Common myeloid progenitor, CD34-positive (primary cell): ENCODE measurements around the gene ZNF19.

ENCODE experiments used
- CTCF ChIA-PET: fragments of 350-600 bp; sonication (Branson Sonifier 250); formaldehyde crosslinking; loops from one replicate; lab custom pipeline; 2021; ENCODE audit warnings: antibody characterized with exemption; lab: Charles Lee
- POLR2A ChIA-PET: fragments of 350-600 bp; sonication (Branson Sonifier 250); formaldehyde crosslinking; loops from one replicate; lab custom pipeline; 2021; ENCODE audit warnings: antibody characterized with exemption; lab: Charles Lee
- DNase-seq, 3 donors: peaks; one replicate each; pipeline versions ENCODE4 v3.0.0 to v3.0.0-alpha.2; 2013
- H3K27ac ChIP-seq, 2 experiments: 1 replicate in 1 of 2; 2 replicates in 1 of 2; pipeline ENCODE4 v1.7.0; 2013; ENCODE audit warnings: inconsistent platforms in 2 of 2, low read length in 2 of 2, mild to moderate bottlenecking in 2 of 2, low read depth in 1 of 2, moderate library complexity in 1 of 2; ENCODE audit not compliant: severe bottlenecking in 2 of 2, insufficient read depth in 1 of 2, poor library complexity in 1 of 2
- H3K27me3 ChIP-seq, 5 experiments: replicated peaks in 2 of 5; 1 replicate in 3 of 5; 2 replicates in 2 of 5; pipeline versions ENCODE4 v1.6.1 to v1.7.0; 2013; ENCODE audit warnings: low read length in 4 of 5, mild to moderate bottlenecking in 2 of 5, moderate library complexity in 2 of 5, inconsistent platforms in 1 of 5; ENCODE audit not compliant: insufficient read depth in 5 of 5, control insufficient read depth in 4 of 5
- H3K36me3 ChIP-seq, 4 experiments: 1 replicate in 2 of 4; 2 replicates in 2 of 4; pipeline versions ENCODE4 v1.6.1 to v1.7.0; 2013; ENCODE audit warnings: low read length in 3 of 4, control low read depth in 1 of 4, mild to moderate bottlenecking in 1 of 4; ENCODE audit not compliant: control insufficient read depth in 4 of 4, insufficient read depth in 4 of 4
- H3K4me1 ChIP-seq, 4 experiments: 1 replicate in 3 of 4; 2 replicates in 1 of 4; pipeline versions ENCODE4 v1.6.1 to v1.7.1; 2013; ENCODE audit warnings: low read length in 3 of 4, mild to moderate bottlenecking in 3 of 4, control low read depth in 1 of 4, inconsistent platforms in 1 of 4, moderate library complexity in 1 of 4; ENCODE audit not compliant: control insufficient read depth in 4 of 4, insufficient read depth in 4 of 4; ENCODE audit errors: control extremely low read depth in 1 of 4
- H3K4me3 ChIP-seq, 7 experiments: 1 replicate in 4 of 7; 2 replicates in 3 of 7; pipeline versions ENCODE4 v1.5.1 to v1.7.0; 2013; ENCODE audit warnings: mild to moderate bottlenecking in 7 of 7, low read length in 6 of 7, moderate library complexity in 6 of 7, inconsistent platforms in 2 of 7, low read depth in 2 of 7, control low read depth in 1 of 7; ENCODE audit not compliant: insufficient read depth in 4 of 7, control insufficient read depth in 1 of 7; ENCODE audit errors: extremely low read depth in 1 of 7
- H3K9me3 ChIP-seq, 5 experiments: 1 replicate in 4 of 5; 2 replicates in 1 of 5; pipeline versions ENCODE4 v1.6.1 to v1.7.1; 2013; ENCODE audit warnings: low read length in 4 of 5, mild to moderate bottlenecking in 2 of 5, inconsistent platforms in 1 of 5, low read depth in 1 of 5, moderate library complexity in 1 of 5; ENCODE audit not compliant: control insufficient read depth in 4 of 5, insufficient read depth in 2 of 5; ENCODE audit errors: control extremely low read depth in 1 of 5
- WGBS: methylation state at CpG from one replicate; pipeline ENCODE4 v1.1.5; 2013; ENCODE audit not compliant: insufficient coverage; 5-methylcytosine and 5-hydroxymethylcytosine counted together

ZNF19 gene

GRCh38 chr16:71480956-71481355, 8.2 kb downstream of the ZNF19 start:
- CTCF ChIA-PET, result interaction anchor here (1.0 to 2.0 kb wide), 4 partner anchors 9 to 130 kb away, joined by 3 to 4 read pairs (median 4); no protein-coding TSS in a partner anchor

GRCh38 chr16:71479420-71479819, 9.7 kb downstream of the ZNF19 start:
- peaks cover 5 to 32% (median 10%) of the 10 kb centered on the region in 4 experiments for H3K36me3 ChIP-seq
- CTCF ChIA-PET, result interaction anchor here (0.6 to 2.0 kb wide), 5 partner anchors 8 to 130 kb away, joined by 3 to 5 read pairs (median 3); partner anchors contain the start of gene ZNF23
- H3K9me3 ChIP-seq, result no peaks in the 10 kb centered on the region
- H3K4me1 ChIP-seq, result peaks cover under 1 to 18% (median 9%) of the 10 kb centered on the region in 4 experiments
- peak in 2 of 3 donors; percentile 22 to 36 for DNase-seq
- POLR2A ChIA-PET, result interaction anchor here (0.6 kb wide), 1 partner anchor 20 kb away, joined by 3 read pairs; no protein-coding TSS in a partner anchor
- 95% methylated on average over 3 of the region's 3 CpGs for WGBS
- H3K27ac ChIP-seq, result no peak overlapping the region
- H3K4me3 ChIP-seq, result no peak overlapping the region
- H3K27me3 ChIP-seq, result no peaks in the 10 kb centered on the region

More at GRCh38 chr16:71480956-71481355, 8.2 kb downstream of the ZNF19 start:
- Histone ChIP-seq H3K36me3 (peaks cover 5 to 17% (median 8%) of the 10 kb centered on the region in 4 experiments), H3K4me1 (peaks cover 4 to 22% (median 10%) of the 10 kb centered on the region in 4 experiments), H3K9me3 (no peaks in the 10 kb centered on the region), H3K4me3 (no peak overlapping the region), H3K27ac (no peak overlapping the region), H3K27me3 (no peaks in the 10 kb centered on the region)
- no peak for DNase-seq
- WGBS, result no CpG with 5 or more reads among the region's 2 CpGs
- POLR2A ChIA-PET, result no interaction called here

- no peak overlapping the region for H3K27ac ChIP-seq
- DNase-seq, result no peak
- no peaks in the 10 kb centered on the region for H3K27me3 ChIP-seq
- H3K4me1 ChIP-seq, result peaks cover 0 to 6% (median 2%) of the 10 kb centered on the region in 4 experiments
- H3K4me3 ChIP-seq, result no peak overlapping the region
- ChIA-PET CTCF (no interaction called here), POLR2A (no interaction called here)
- 100% methylated on average over 3 of the region's 4 CpGs for WGBS
- H3K9me3 ChIP-seq, result no peaks in the 10 kb centered on the region
- H3K36me3 ChIP-seq, result peaks cover 5 to 32% (median 11%) of the 10 kb centered on the region in 4 experiments
These were observed 12.5 kb downstream of the ZNF19 start for GRCh38 chr16:71476457-71477124.

- peaks cover 5 to 32% (median 11%) of the 10 kb centered on the region in 4 experiments for H3K36me3 ChIP-seq
- ChIA-PET POLR2A (no interaction called here), CTCF (interaction anchor here (0.8 to 1.1 kb wide), 2 partner anchors 15 to 22 kb away, joined by 3 read pairs; partner anchors contain the start of gene ZNF19)
- H3K4me3 ChIP-seq, result no peak overlapping the region
- H3K27me3 ChIP-seq, result no peaks in the 10 kb centered on the region
- no peaks in the 10 kb centered on the region for H3K4me1 ChIP-seq
- no peaks in the 10 kb centered on the region for H3K9me3 ChIP-seq
- DNase-seq, result no peak
- no peak overlapping the region for H3K27ac ChIP-seq
- WGBS, result 100% methylated on average over 2 of the region's 3 CpGs
These were observed 14.3 kb downstream of the ZNF19 start for GRCh38 chr16:71474864-71475263.

GRCh38 chr16:71473891-71474290, 15.2 kb downstream of the ZNF19 start:
- no peak for DNase-seq
- H3K9me3 ChIP-seq, result no peaks in the 10 kb centered on the region
- 90% methylated on average over 5 of the region's 5 CpGs for WGBS
- CTCF ChIA-PET, result interaction anchor here (0.6 to 1.1 kb wide), 2 partner anchors 23 to 66 kb away, joined by 3 read pairs; no protein-coding TSS in a partner anchor
- H3K27me3 ChIP-seq, result no peaks in the 10 kb centered on the region
- no peak overlapping the region for H3K4me3 ChIP-seq
- no peak overlapping the region for H3K27ac ChIP-seq
- POLR2A ChIA-PET, result no interaction called here
- no peaks in the 10 kb centered on the region for H3K4me1 ChIP-seq
- H3K36me3 ChIP-seq, result peaks cover 5 to 32% (median 11%) of the 10 kb centered on the region in 4 experiments

- Histone ChIP-seq H3K27me3 (no peaks in the 10 kb centered on the region), H3K27ac (no peak overlapping the region), H3K9me3 (no peaks in the 10 kb centered on the region), H3K4me3 (no peak overlapping the region), H3K36me3 (peaks cover 0 to 29% (median 5%) of the 10 kb centered on the region in 4 experiments), H3K4me1 (no peaks in the 10 kb centered on the region)
- ChIA-PET POLR2A (no interaction called here), CTCF (interaction anchor here (2.0 kb wide), 1 partner anchor 11 kb away, joined by 9 read pairs; no protein-coding TSS in a partner anchor)
- DNase-seq, result no peak
- 100% methylated on average over 1 of the region's 2 CpGs for WGBS
These were observed 16.2 kb downstream of the ZNF19 start for GRCh38 chr16:71472931-71473330.

GRCh38 chr16:71472051-71472450, 17.1 kb downstream of the ZNF19 start:
- ChIA-PET CTCF (interaction anchor here (1.2 to 2.0 kb wide), 2 partner anchors 9 to 12 kb away, joined by 4 to 9 read pairs; no protein-coding TSS in a partner anchor), POLR2A (no interaction called here)
- peaks cover 0 to 26% (median 4%) of the 10 kb centered on the region in 4 experiments for H3K36me3 ChIP-seq
- H3K9me3 ChIP-seq, result no peaks in the 10 kb centered on the region
- no peak for DNase-seq
- H3K4me1 ChIP-seq, result no peaks in the 10 kb centered on the region
- no peak overlapping the region for H3K27ac ChIP-seq
- H3K27me3 ChIP-seq, result no peaks in the 10 kb centered on the region
- WGBS, result 100% methylated on average over 1 of the region's 2 CpGs
- H3K4me3 ChIP-seq, result no peak overlapping the region
